ENCODE measurements around the gene IRAK2.

DNA sequence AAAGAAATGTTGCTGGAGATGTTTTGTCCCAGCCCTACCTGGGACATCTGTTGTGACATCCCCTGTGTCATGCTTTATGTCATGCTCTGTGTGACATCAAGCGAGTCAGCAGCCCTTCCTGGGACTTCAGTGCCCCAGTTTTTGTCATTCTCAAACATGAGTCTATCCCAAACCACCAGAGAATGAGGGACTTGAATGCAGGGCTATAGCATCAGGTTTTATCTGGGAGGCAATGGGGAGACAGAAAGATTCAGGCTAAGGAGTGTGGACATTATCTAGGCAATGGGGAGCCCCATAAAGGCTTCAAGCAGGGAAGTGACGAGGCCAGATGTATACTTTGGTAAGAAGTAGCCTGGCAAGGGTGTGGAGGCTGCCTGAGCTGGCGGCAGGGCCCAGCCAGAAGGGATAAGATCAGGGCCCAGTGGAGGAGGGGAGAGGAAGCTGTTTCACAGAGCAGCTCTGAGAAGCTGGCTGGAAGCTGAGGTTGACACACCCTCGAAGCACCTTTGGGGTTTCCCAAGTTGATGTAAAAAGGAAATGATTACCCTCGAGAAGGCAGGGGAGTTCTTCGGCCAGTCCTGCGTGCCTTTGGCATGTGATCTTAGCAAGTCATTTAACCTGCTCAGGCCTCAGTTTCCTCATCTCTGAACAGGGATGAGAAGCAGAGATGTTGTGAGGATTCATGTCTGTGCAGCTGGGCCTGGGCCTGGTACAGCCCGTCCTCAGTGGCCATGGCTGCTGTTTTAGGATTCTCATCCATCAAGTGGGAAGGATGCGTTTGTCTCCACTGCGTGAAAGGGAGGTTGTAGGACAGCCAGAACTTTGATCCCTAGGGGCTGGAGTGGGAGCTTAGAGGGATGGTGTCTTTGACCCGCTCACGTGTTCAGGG, 34.3 kb downstream of the IRAK2 start:
- no peak for TF ChIP-seq CTCF (conservative IDR thresholded peaks at IDR 0.05; ENCODE audit: low read length)
- TF ChIP-seq EZH2phosphoT487 (IDR thresholded peaks at IDR 0.05; ENCODE audit: borderline replicate concordance, low read depth, low read length) = no peak

Measured in OCI-LY7 (cell line).